Mammary epithelial cell (primary cell): ENCODE results near the gene HOXB1.

Source experiments
- CTCF ChIP-seq, 2 donors: IDR thresholded peaks in 1 of 2; conservative IDR thresholded peaks in 1 of 2; 2 replicates each; pipeline ENCODE4 v1.5.1; 2011 to 2012; ENCODE audit warnings: inconsistent platforms in 2 of 2, low read length in 2 of 2, mild to moderate bottlenecking in 2 of 2, control low read depth in 1 of 2, low read depth in 1 of 2; ENCODE audit not compliant: insufficient read depth in 1 of 2; ENCODE audit errors: extremely low read depth in 1 of 2
- EZH2 ChIP-seq: IDR thresholded peaks from 2 replicates; pipeline ENCODE4 v1.6.1; 2012; ENCODE audit warnings: low read length, inconsistent platforms, borderline replicate concordance

GRCh38 chr17:48513097-48513496 is 17.7 kb downstream of the HOXB1 start:
- TF ChIP-seq CTCF (conservative IDR thresholded peaks at IDR 0.05 in 1 of 2, IDR thresholded peaks at IDR 0.05 in 1 of 2; ENCODE audit: extremely low read depth in 1 of 2, insufficient read depth in 1 of 2, low read depth in 1 of 2, low read length in 2 of 2) (no peak), EZH2 (no peak)
